ENCODE measurements around the gene RBL1.
A peak's percentile ranks its signal among the peaks of the same experiment; 100 is the strongest.
"Not testable (repeated sequence)": the region's sequence is repeated elsewhere in the genome, so short reads cannot be mapped to it uniquely, and the experiment has no call there.

Gene RBL1, protein sequence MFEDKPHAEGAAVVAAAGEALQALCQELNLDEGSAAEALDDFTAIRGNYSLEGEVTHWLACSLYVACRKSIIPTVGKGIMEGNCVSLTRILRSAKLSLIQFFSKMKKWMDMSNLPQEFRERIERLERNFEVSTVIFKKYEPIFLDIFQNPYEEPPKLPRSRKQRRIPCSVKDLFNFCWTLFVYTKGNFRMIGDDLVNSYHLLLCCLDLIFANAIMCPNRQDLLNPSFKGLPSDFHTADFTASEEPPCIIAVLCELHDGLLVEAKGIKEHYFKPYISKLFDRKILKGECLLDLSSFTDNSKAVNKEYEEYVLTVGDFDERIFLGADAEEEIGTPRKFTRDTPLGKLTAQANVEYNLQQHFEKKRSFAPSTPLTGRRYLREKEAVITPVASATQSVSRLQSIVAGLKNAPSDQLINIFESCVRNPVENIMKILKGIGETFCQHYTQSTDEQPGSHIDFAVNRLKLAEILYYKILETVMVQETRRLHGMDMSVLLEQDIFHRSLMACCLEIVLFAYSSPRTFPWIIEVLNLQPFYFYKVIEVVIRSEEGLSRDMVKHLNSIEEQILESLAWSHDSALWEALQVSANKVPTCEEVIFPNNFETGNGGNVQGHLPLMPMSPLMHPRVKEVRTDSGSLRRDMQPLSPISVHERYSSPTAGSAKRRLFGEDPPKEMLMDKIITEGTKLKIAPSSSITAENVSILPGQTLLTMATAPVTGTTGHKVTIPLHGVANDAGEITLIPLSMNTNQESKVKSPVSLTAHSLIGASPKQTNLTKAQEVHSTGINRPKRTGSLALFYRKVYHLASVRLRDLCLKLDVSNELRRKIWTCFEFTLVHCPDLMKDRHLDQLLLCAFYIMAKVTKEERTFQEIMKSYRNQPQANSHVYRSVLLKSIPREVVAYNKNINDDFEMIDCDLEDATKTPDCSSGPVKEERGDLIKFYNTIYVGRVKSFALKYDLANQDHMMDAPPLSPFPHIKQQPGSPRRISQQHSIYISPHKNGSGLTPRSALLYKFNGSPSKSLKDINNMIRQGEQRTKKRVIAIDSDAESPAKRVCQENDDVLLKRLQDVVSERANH

GRCh38 chr20:37095599-37096414 lies at the start of gene RBL1:
TSS of gene RBL1 (minus strand) at chr20:37095997. CDS start at chr20:37095928, 69 bp downstream.
- DNase-seq = peak; percentile 90

- DNase-seq = no peak
Measured at GRCh38 chr20:37144856-37145404, 49.1 kb upstream of the RBL1 start.

DNA sequence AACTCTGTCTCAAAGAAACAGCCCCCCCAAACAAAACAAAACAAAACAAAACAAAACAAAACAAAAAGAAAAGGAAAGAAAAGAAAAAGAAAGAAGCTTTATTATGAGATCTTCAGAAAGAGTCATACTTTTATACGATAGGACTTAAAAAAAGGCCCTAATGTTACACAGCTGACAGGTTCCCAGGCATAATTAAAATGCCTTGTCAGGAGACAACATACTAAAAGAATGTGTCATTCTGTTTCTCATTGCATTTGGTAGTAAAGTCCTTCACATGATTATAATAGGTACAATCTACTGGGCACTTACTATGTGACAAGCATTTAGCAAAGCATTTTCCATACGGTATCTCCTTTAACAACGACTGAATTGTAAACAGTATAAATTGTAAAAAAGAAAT lies 46.9 kb upstream of the RBL1 start:
- DNase-seq = no peak

- DNase-seq = no peak
Measured at GRCh38 chr20:37137547-37137946, 41.8 kb upstream of the RBL1 start.

DNA sequence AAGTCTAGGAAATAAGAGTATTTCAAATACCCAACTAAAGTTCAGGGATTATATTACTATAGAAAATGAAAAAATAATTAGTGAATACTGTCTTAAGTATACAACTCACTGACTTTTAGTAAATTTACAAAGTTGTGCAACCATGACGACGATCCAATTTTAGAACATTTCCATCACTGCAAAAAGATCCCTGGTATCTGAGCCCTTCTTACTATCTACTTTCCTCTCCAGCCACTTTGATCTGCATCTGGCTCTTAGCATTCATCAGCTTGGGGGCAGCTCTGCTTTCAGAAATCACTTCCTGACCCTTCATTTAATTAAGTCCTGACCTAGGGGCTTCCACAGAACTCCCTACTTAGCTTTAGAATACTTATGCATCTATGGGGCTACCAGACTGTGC lies 38.2 kb upstream of the RBL1 start:
- no peak for DNase-seq

DNA sequence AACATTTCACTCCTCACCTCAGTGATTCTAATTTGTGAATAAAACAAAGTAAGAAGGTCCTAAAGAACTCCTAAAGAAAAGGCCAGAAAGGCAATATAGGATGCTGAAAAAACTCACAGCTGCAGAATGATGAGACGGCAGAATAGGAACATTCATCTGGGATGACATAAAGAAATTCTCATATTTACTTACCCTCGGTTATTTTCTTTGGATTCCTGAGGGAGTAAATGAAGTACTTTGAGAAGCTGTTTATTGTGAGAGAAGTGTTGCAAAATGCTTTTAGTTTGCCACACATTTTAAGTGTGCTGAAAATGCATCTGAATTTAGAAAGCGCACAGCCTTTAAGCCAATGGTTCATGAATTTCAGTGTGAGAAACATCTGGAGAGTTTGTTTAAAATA lies 35.7 kb upstream of the RBL1 start:
- no peak for DNase-seq

- DNase-seq = no peak
Measured at GRCh38 chr20:37128803-37129202, 33.0 kb upstream of the RBL1 start.

- DNase-seq = not testable (repeated sequence)
Measured at GRCh38 chr20:37126290-37126689, 30.5 kb upstream of the RBL1 start.

GRCh38 chr20:37123441-37123840 lies 27.6 kb upstream of the RBL1 start:
- DNase-seq = no peak

DNA sequence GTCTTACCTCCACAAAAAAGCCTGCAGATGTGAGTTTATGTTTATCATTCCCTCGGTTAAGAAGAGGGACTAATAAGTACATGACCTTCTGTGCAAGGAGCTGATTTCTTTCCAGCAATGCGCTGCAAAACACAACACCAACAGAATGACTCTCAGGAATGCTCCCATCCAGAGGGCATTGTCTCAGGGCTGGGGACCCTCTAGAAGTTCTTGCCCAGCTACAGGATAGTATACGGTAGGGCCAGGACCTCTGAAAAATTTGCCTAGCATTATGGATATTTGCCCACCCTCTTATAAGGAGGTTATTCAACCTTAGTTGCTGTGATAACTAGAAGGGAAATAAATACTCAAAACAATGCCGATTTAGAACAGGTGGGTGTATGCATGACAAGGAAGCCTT lies 24.7 kb upstream of the RBL1 start:
- no peak for DNase-seq

GRCh38 chr20:37119356-37120036 lies 23.7 kb upstream of the RBL1 start:
- no peak for DNase-seq

DNA sequence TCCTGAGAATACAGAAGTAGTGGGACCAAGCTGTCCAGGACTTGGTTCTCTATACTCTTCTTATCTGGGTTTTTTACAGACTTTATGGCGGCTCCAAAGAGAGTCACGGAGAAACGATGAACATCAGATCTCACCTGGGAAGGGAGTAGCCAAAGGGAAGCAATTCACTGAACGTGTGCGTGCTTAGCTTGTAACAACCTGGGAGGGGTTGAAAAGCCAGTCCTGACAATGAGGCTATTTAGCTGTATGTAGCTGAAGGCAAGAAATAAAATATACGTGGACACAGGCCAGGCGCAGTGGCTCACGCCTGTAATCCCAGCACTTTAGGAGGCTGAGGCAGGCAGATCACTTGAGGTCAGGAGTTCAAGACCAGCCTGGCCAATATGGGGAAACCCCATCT lies 18.2 kb upstream of the RBL1 start:
- DNase-seq = no peak

DNA sequence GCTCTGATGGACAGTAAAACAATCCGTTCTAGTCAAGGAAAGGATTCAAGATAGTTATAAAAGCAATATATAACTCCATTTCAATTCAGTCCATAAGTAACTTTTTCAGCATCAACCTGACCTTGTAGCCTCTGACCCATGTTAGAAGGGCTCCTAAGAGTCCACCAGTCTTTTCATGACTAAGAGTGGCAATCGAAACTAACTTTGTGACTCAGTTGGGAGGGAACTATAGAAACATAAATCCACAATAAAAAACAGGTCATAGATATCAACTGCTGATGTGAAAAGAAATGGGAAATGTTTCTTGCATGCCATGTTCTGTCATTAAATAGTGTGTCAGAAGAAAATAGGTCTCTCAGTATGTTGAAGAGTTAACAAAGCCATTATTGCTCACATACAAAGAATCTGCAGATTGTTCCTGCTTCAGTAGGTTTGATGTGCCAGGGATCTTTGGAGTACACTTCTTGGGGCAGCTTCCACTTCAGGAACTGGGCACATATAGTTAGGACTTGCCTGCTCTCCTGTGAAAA lies 16.2 kb upstream of the RBL1 start:
- no peak for DNase-seq

DNA sequence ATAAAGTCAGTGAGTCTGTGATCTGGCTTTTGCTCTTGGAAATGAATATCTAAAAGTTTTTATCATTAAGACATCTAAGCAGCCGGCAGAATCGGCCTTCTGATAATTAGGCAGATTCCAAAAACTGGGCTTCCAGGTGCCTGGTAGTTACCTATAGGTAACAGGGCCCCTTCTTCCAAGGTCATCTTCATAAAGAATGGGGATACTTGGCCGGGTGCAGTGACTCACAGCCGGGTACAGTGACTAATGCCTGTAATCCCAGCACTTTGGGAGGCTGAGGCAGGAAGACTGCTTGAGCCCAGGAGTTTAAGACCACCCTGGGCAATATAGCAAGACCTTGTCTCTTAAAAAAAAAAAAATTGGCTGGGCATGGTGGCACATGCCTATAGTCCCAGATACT lies 12.9 kb upstream of the RBL1 start:
- DNase-seq = no peak

- DNase-seq = no peak
Measured at GRCh38 chr20:37102571-37102970, 6.8 kb upstream of the RBL1 start.

- peak; percentile 4 for DNase-seq
Measured at GRCh38 chr20:37096415-37097041, 731 bp upstream of the RBL1 start.

- DNase-seq = peak; percentile 68
Measured at GRCh38 chr20:37095108-37095598, 644 bp downstream of the RBL1 start.

GRCh38 chr20:37090407-37090806 lies 5.4 kb downstream of the RBL1 start:
- no peak for DNase-seq

- DNase-seq = peak; percentile 57
Measured at GRCh38 chr20:37081717-37082289, 14.0 kb downstream of the RBL1 start.

DNA sequence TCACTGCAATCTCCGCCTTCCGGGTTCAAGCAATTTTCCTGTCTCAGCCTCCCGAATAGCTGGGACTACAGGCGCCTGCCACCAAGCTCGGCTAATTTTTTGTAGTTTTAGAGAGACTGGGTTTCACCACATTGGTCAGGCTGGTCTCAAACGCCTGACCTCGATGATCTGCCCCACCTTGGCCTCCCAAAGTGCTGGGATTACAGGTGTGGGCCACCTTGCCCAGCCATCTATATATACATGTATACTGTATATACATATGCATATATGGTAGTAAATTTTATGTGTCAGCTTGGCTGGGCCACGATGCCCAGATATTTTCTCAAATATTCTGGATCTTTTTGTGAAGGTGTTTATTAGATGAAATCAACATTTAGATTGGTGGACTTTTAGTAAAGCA lies 18.8 kb downstream of the RBL1 start:
- DNase-seq = no peak

All from CD4-positive, alpha-beta T cell treated with Interleukin-17A for 1 hour (primary cell).